Esophagus muscularis mucosa (tissue), 3 donors: Measurements from ENCODE around the gene HOXB9.

Source experiments
- POLR2A ChIP-seq: fragments of 450-650 bp; IDR thresholded peaks from one replicate; pipeline ENCODE4 v1.6.1; 2017; ENCODE audit warnings: antibody characterized with exemption, moderate library complexity, mild to moderate bottlenecking, low read depth
- TF ChIP-seq, protein P1 (sequence below), 3 experiments: fragments of 200-600 bp in 2 of 3; fragments of 450-650 bp in 1 of 3; sonication (generic) in 2 of 3; IDR thresholded peaks; one replicate each; pipeline ENCODE4 v1.5.1; 2017 to 2019; ENCODE audit warnings: antibody characterized with exemption in 3 of 3, mild to moderate bottlenecking in 2 of 3, moderate library complexity in 1 of 3

- TF ChIP-seq, protein P1, sequence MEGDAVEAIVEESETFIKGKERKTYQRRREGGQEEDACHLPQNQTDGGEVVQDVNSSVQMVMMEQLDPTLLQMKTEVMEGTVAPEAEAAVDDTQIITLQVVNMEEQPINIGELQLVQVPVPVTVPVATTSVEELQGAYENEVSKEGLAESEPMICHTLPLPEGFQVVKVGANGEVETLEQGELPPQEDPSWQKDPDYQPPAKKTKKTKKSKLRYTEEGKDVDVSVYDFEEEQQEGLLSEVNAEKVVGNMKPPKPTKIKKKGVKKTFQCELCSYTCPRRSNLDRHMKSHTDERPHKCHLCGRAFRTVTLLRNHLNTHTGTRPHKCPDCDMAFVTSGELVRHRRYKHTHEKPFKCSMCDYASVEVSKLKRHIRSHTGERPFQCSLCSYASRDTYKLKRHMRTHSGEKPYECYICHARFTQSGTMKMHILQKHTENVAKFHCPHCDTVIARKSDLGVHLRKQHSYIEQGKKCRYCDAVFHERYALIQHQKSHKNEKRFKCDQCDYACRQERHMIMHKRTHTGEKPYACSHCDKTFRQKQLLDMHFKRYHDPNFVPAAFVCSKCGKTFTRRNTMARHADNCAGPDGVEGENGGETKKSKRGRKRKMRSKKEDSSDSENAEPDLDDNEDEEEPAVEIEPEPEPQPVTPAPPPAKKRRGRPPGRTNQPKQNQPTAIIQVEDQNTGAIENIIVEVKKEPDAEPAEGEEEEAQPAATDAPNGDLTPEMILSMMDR (IDR thresholded peaks at IDR 0.05): peak; percentile 90 to 94 (median 93)
- TF ChIP-seq POLR2A: no peak
Observed at GRCh38 chr17:48671697-48672171, 45.6 kb upstream of the HOXB9 start.
